ENCODE measurements around the gene ATP2C2. TPM values are rescaled to one million over a fixed set of nuclear protein-coding genes. Genes with fewer than 3 reads are reported as not detected.

ATP2C2 gene
- total and polyA plus RNA-seq, 2 experiments from 2014 or later = 0.53 TPM; not detected in 1

GRCh38 chr16:84408856-84409255, 40.5 kb downstream of the ATP2C2 start:
- no peak for TF ChIP-seq CTCF (IDR thresholded peaks at IDR 0.05; ENCODE audit: low read depth, low read length)
- no peak for DNase-seq (ENCODE audit: low read depth in 1 of 2, low spot score in 1 of 2)
- H3K27ac ChIP-seq = no peak overlapping the region
- H3K36me3 ChIP-seq = no peaks in the 10 kb centered on the region
- H3K4me1 ChIP-seq (ENCODE audit: low read depth) = no peaks in the 10 kb centered on the region
- H3K9me3 ChIP-seq (ENCODE audit: low read depth) = no peaks in the 10 kb centered on the region
- peaks cover 16% of the 10 kb centered on the region for H3K27me3 ChIP-seq
- no peak overlapping the region for H3K4me3 ChIP-seq

GRCh38 chr16:84410361-84411138, 42.2 kb downstream of the ATP2C2 start:
- Histone ChIP-seq H3K36me3 (no peaks in the 10 kb centered on the region), H3K4me1 (ENCODE audit: low read depth) (no peaks in the 10 kb centered on the region), H3K9me3 (ENCODE audit: low read depth) (no peaks in the 10 kb centered on the region), H3K27me3 (peaks cover 10% of the 10 kb centered on the region), H3K27ac (no peak overlapping the region), H3K4me3 (no peak overlapping the region)
- no peak for TF ChIP-seq CTCF (IDR thresholded peaks at IDR 0.05; ENCODE audit: low read depth, low read length)
- no peak for DNase-seq (ENCODE audit: low read depth in 1 of 2, low spot score in 1 of 2)

GRCh38 chr16:84411768-84412167, 43.4 kb downstream of the ATP2C2 start:
- H3K27ac ChIP-seq = no peak overlapping the region
- DNase-seq (ENCODE audit: low read depth in 1 of 2, low spot score in 1 of 2) = no peak
- no peaks in the 10 kb centered on the region for H3K36me3 ChIP-seq
- TF ChIP-seq CTCF (IDR thresholded peaks at IDR 0.05; ENCODE audit: low read depth, low read length) = no peak
- no peaks in the 10 kb centered on the region for H3K9me3 ChIP-seq (ENCODE audit: low read depth)
- no peaks in the 10 kb centered on the region for H3K4me1 ChIP-seq (ENCODE audit: low read depth)
- H3K4me3 ChIP-seq = no peak overlapping the region
- peaks cover 7% of the 10 kb centered on the region for H3K27me3 ChIP-seq

GRCh38 chr16:84412262-84412661, 43.9 kb downstream of the ATP2C2 start:
- no peak for DNase-seq (ENCODE audit: low read depth in 1 of 2, low spot score in 1 of 2)
- no peaks in the 10 kb centered on the region for H3K9me3 ChIP-seq (ENCODE audit: low read depth)
- peaks cover 2% of the 10 kb centered on the region for H3K27me3 ChIP-seq
- no peak for TF ChIP-seq CTCF (IDR thresholded peaks at IDR 0.05; ENCODE audit: low read depth, low read length)
- no peaks in the 10 kb centered on the region for H3K4me1 ChIP-seq (ENCODE audit: low read depth)
- H3K27ac ChIP-seq = no peak overlapping the region
- no peaks in the 10 kb centered on the region for H3K36me3 ChIP-seq
- H3K4me3 ChIP-seq = no peak overlapping the region

GRCh38 chr16:84413244-84414004, 45.1 kb downstream of the ATP2C2 start:
- TF ChIP-seq CTCF (IDR thresholded peaks at IDR 0.05; ENCODE audit: low read depth, low read length) = no peak
- no peak for DNase-seq (ENCODE audit: low read depth in 1 of 2, low spot score in 1 of 2)
- no peaks in the 10 kb centered on the region for H3K36me3 ChIP-seq
- no peak overlapping the region for H3K27ac ChIP-seq
- H3K4me3 ChIP-seq = no peak overlapping the region
- H3K27me3 ChIP-seq = no peaks in the 10 kb centered on the region
- no peaks in the 10 kb centered on the region for H3K4me1 ChIP-seq (ENCODE audit: low read depth)
- no peaks in the 10 kb centered on the region for H3K9me3 ChIP-seq (ENCODE audit: low read depth)
